HepG2 (cell line): ENCODE measurements around the gene SEC11A. TPM values are rescaled to one million over a fixed set of nuclear protein-coding genes. Genes with fewer than 3 reads are reported as not detected.

ENCODE experiments used
- AKAP8 ChIP-seq: sonication (generic); formaldehyde crosslinking; IDR thresholded peaks from 2 replicates; pipeline ENCODE4 v1.5.1; 2020; ENCODE audit warnings: mild to moderate bottlenecking, missing genetic modification reagents
- ARID4A ChIP-seq: sonication (generic); formaldehyde crosslinking; IDR thresholded peaks from 2 replicates; pipeline ENCODE4 v1.5.0; 2020; ENCODE audit warnings: mild to moderate bottlenecking, missing genetic modification reagents, borderline replicate concordance
- GABPB1 ChIP-seq: IDR thresholded peaks from 2 replicates; pipeline ENCODE4 v1.6.1; 2016; ENCODE audit warnings: mild to moderate bottlenecking, missing genetic modification reagents, moderate library complexity, missing compliant biosample characterization
- KAT8 ChIP-seq: IDR thresholded peaks from 2 replicates; pipeline ENCODE4 v1.6.1; 2016; ENCODE audit warnings: missing genetic modification reagents, missing compliant biosample characterization
- RARA ChIP-seq: IDR thresholded peaks from 2 replicates; pipeline ENCODE4 v1.6.1; 2016; ENCODE audit warnings: missing genetic modification reagents, missing compliant biosample characterization
- SAP130 ChIP-seq: IDR thresholded peaks from 2 replicates; pipeline ENCODE4 v1.6.1; 2016; ENCODE audit warnings: low read depth
- SOX6 ChIP-seq, 2 experiments: fragments of 450-650 bp in 1 of 2; sonication (generic) in 1 of 2; formaldehyde crosslinking in 1 of 2; IDR thresholded peaks; 2 replicates each; pipeline versions ENCODE4 v1.4.0 to v1.6.1; 2017 to 2020; ENCODE audit warnings: antibody characterized with exemption in 1 of 2, mild to moderate bottlenecking in 1 of 2, missing genetic modification reagents in 1 of 2
- YEATS2 ChIP-seq: sonication (generic); formaldehyde crosslinking; IDR thresholded peaks from 2 replicates; pipeline ENCODE4 v1.4.0; 2020; ENCODE audit warnings: missing genetic modification reagents, borderline replicate concordance
- ZC3H4 ChIP-seq: sonication (generic); formaldehyde crosslinking; IDR thresholded peaks from 2 replicates; pipeline ENCODE4 v1.4.0; 2020; ENCODE audit warnings: missing genetic modification reagents, borderline replicate concordance
- ZNF224 ChIP-seq: sonication (generic); formaldehyde crosslinking; IDR thresholded peaks from 2 replicates; pipeline ENCODE4 v1.5.0; 2020; ENCODE audit warnings: mild to moderate bottlenecking, missing genetic modification reagents
- ZNF232 ChIP-seq: sonication (generic); formaldehyde crosslinking; IDR thresholded peaks from 2 replicates; pipeline ENCODE4 v1.4.0; 2020; ENCODE audit warnings: missing genetic modification reagents, borderline replicate concordance
- ZNF292 ChIP-seq: sonication (generic); formaldehyde crosslinking; IDR thresholded peaks from 2 replicates; pipeline ENCODE4 v1.8.1; 2022; ENCODE audit warnings: mild to moderate bottlenecking, low read depth, missing genetic modification reagents, borderline replicate concordance
- ZNF441 ChIP-seq: sonication (generic); formaldehyde crosslinking; IDR thresholded peaks from 2 replicates; pipeline ENCODE4 v1.7.0; 2021; ENCODE audit warnings: missing genetic modification reagents, borderline replicate concordance
- ZNF503 ChIP-seq: sonication (generic); formaldehyde crosslinking; IDR thresholded peaks from 2 replicates; pipeline ENCODE4 v1.4.0; 2020; ENCODE audit warnings: missing genetic modification reagents
- ZNF746 ChIP-seq: sonication (generic); formaldehyde crosslinking; IDR thresholded peaks from 2 replicates; pipeline ENCODE4 v1.8.0; 2022; ENCODE audit warnings: mild to moderate bottlenecking, missing genetic modification reagents
- ZNF768 ChIP-seq: sonication (generic); formaldehyde crosslinking; IDR thresholded peaks from 2 replicates; pipeline ENCODE4 v1.4.0; 2020; ENCODE audit warnings: missing genetic modification reagents
- polyA plus RNA-seq, 8 experiments: library from polyadenylated mRNA; depleted of rRNA in 3 of 8; stranded (reverse) in 7 of 8; unstranded in 1 of 8; fragments of >200 nt; fragmentation: Illumina TruSeq in 4 of 8; extraction: Trizol in 4 of 8; gene quantifications; 2 replicates each; pipeline versions ENCODE4 v1.2.1 to v1.2.3, GENCODE V29; 2011 to 2016; ENCODE audit warnings: low read depth in 4 of 8, missing spikeins in 1 of 8, mixed read lengths in 1 of 8; ENCODE audit not compliant: insufficient read depth in 1 of 8
- total RNA-seq, 5 experiments: library from RNA; depleted of rRNA; stranded (reverse); fragments of >200 nt; fragmentation: Illumina TruSeq; extraction: Trizol; gene quantifications; 2 replicates each; pipeline ENCODE4 v1.2.3, GENCODE V29; 2016; ENCODE audit warnings: low read depth in 1 of 5
- TF ChIP-seq, protein P1 (sequence below): IDR thresholded peaks from 2 replicates; pipeline ENCODE4 v1.6.1; 2016; ENCODE audit warnings: missing compliant biosample characterization, missing genetic modification reagents, borderline replicate concordance
- TF ChIP-seq, protein P2 (sequence below): sonication (generic); formaldehyde crosslinking; conservative IDR thresholded peaks from 2 replicates; pipeline ENCODE4 v1.4.0; 2020; ENCODE audit warnings: missing genetic modification reagents

Gene SEC11A
- total and polyA plus RNA-seq, 2 of the 13 experiments (the other 11 are each of a cell fraction or from before 2014, with no cell fraction given): 141 to 230 TPM

GRCh38 chr15:84658080-84658787 is 57.7 kb downstream of the SEC11A start, which contains the start of gene NMB (continued):
- TF ChIP-seq ARID4A (CRISPR knock-in tag) (peak; percentile 48; the same call in 1 of the 2 replicates), ZC3H4 (CRISPR knock-in tag) (no peak), SOX6 (IDR thresholded peaks at IDR 0.05) (no peak), SOX6 (CRISPR knock-in tag; IDR thresholded peaks at IDR 0.05) (peak; percentile 38; the same call in 1 of the 2 replicates), RARA (CRISPR knock-in tag) (peak; percentile 7; the same call in 1 of the 2 replicates), SAP130 (peak; percentile 59; the same call in 1 of the 2 replicates), ZNF441 (CRISPR knock-in tag) (peak; percentile 45; the same call in 1 of the 2 replicates), ZNF768 (CRISPR knock-in tag) (peak; percentile 18; the same call in 1 of the 2 replicates), YEATS2 (CRISPR knock-in tag) (peak; percentile 34; the same call in 1 of the 2 replicates), ZNF292 (no peak), ZNF232 (no peak; the same call in 1 of the 2 replicates), ZNF746 (CRISPR knock-in tag) (no peak), KAT8 (peak; percentile 24; the same call in 1 of the 2 replicates), AKAP8 (peak; percentile 66; the same call in 1 of the 2 replicates), ZNF224 (CRISPR knock-in tag) (no peak), ZNF503 (no peak), GABPB1 (CRISPR knock-in tag) (peak; percentile 83)
- TF ChIP-seq, protein P1, sequence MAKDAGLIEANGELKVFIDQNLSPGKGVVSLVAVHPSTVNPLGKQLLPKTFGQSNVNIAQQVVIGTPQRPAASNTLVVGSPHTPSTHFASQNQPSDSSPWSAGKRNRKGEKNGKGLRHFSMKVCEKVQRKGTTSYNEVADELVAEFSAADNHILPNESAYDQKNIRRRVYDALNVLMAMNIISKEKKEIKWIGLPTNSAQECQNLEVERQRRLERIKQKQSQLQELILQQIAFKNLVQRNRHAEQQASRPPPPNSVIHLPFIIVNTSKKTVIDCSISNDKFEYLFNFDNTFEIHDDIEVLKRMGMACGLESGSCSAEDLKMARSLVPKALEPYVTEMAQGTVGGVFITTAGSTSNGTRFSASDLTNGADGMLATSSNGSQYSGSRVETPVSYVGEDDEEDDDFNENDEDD (CRISPR knock-in tag): peak; percentile 51; the same call in 1 of the 2 replicates
- TF ChIP-seq, protein P2, sequence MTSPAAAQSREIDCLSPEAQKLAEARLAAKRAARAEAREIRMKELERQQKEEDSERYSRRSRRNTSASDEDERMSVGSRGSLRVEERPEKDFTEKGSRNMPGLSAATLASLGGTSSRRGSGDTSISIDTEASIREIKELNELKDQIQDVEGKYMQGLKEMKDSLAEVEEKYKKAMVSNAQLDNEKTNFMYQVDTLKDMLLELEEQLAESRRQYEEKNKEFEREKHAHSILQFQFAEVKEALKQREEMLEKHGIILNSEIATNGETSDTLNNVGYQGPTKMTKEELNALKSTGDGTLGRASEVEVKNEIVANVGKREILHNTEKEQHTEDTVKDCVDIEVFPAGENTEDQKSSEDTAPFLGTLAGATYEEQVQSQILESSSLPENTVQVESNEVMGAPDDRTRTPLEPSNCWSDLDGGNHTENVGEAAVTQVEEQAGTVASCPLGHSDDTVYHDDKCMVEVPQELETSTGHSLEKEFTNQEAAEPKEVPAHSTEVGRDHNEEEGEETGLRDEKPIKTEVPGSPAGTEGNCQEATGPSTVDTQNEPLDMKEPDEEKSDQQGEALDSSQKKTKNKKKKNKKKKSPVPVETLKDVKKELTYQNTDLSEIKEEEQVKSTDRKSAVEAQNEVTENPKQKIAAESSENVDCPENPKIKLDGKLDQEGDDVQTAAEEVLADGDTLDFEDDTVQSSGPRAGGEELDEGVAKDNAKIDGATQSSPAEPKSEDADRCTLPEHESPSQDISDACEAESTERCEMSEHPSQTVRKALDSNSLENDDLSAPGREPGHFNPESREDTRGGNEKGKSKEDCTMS (CRISPR knock-in tag): no peak
